Upper lobe of left lung (tissue), 4 donors: ENCODE measurements around the gene DLGAP4.

Experiments
- EP300 ChIP-seq, 4 donors: sonication (generic); formaldehyde crosslinking; IDR thresholded peaks; one replicate each; pipeline ENCODE4 v1.5.1; 2017; ENCODE audit warnings: antibody characterized with exemption in 4 of 4, control low read depth in 2 of 4
- POLR2A ChIP-seq, 4 donors: fragments of 450-650 bp; IDR thresholded peaks; one replicate each; pipeline ENCODE4 v1.5.1; 2016 to 2017; ENCODE audit warnings: antibody characterized with exemption in 4 of 4, mild to moderate bottlenecking in 2 of 4
- POLR2AphosphoS5 ChIP-seq, 2 donors: sonication (generic); formaldehyde crosslinking; IDR thresholded peaks; one replicate each; pipeline ENCODE4 v1.5.1; 2017; ENCODE audit warnings: antibody characterized with exemption in 2 of 2
- TF ChIP-seq, protein P1 (sequence below), 6 experiments: fragments of 450-650 bp in 4 of 6; fragments of 200-600 bp in 2 of 6; sonication (generic) in 2 of 6; IDR thresholded peaks; one replicate each; pipeline ENCODE4 v1.5.1; 2016 to 2019; ENCODE audit warnings: antibody characterized with exemption in 6 of 6

DNA sequence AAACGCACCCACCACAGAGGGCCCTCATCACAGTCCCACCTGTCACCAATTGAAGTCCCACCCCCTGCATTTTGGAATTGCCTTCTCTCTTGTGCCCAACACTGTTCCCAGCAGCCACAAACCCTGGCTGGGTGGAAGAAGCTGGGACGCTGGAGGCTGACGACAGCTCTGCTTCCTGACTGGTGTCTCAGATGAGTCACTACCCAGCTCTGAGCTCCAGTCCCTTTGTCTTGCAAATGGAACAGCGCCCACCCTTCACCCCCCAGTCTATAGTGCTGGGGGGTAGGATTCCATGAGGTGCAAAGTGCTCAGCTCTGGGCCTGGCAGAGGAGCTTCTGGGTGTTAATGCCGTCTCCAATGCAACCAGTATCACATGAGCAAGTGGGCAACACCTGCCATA lies 85.3 kb downstream of the DLGAP4 start:
- TF ChIP-seq POLR2A (IDR thresholded peaks at IDR 0.05) (no peak), POLR2AphosphoS5 (IDR thresholded peaks at IDR 0.05) (no peak), EP300 (IDR thresholded peaks at IDR 0.05) (no peak)
- TF ChIP-seq, protein P1, sequence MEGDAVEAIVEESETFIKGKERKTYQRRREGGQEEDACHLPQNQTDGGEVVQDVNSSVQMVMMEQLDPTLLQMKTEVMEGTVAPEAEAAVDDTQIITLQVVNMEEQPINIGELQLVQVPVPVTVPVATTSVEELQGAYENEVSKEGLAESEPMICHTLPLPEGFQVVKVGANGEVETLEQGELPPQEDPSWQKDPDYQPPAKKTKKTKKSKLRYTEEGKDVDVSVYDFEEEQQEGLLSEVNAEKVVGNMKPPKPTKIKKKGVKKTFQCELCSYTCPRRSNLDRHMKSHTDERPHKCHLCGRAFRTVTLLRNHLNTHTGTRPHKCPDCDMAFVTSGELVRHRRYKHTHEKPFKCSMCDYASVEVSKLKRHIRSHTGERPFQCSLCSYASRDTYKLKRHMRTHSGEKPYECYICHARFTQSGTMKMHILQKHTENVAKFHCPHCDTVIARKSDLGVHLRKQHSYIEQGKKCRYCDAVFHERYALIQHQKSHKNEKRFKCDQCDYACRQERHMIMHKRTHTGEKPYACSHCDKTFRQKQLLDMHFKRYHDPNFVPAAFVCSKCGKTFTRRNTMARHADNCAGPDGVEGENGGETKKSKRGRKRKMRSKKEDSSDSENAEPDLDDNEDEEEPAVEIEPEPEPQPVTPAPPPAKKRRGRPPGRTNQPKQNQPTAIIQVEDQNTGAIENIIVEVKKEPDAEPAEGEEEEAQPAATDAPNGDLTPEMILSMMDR (IDR thresholded peaks at IDR 0.05): no peak
